Esophagus (tissue), 2 donors: ENCODE data around the gene LPIN2. TPM values are rescaled to one million over a fixed set of nuclear protein-coding genes. Genes with fewer than 3 reads are reported as not detected.
"Not testable (repeated sequence)": the region's sequence is repeated elsewhere in the genome, so short reads cannot be mapped to it uniquely, and the experiment has no call there.

Experiments
- H3K27ac ChIP-seq, 2 donors: one replicate each; pipeline ENCODE4 v1.5.1; 2013; ENCODE audit warnings: low read depth in 2 of 2, mild to moderate bottlenecking in 2 of 2, inconsistent platforms in 1 of 2, low read length in 1 of 2, moderate library complexity in 1 of 2
- H3K27me3 ChIP-seq, 2 donors: one replicate each; pipeline ENCODE4 v1.6.1; 2013; ENCODE audit warnings: low read length in 2 of 2, control low read depth in 1 of 2, mild to moderate bottlenecking in 1 of 2; ENCODE audit not compliant: insufficient read depth in 2 of 2, control insufficient read depth in 1 of 2
- H3K36me3 ChIP-seq, 2 donors: one replicate each; pipeline ENCODE4 v1.6.1; 2013; ENCODE audit warnings: low read length in 1 of 2; ENCODE audit not compliant: control insufficient read depth in 2 of 2, insufficient read depth in 2 of 2
- H3K4me1 ChIP-seq, 2 donors: one replicate each; pipeline ENCODE4 v1.6.1; 2013; ENCODE audit warnings: low read length in 1 of 2; ENCODE audit not compliant: control insufficient read depth in 2 of 2, insufficient read depth in 2 of 2
- H3K4me3 ChIP-seq, 2 donors: one replicate each; pipeline ENCODE4 v1.5.1; 2013; ENCODE audit warnings: low read length in 2 of 2, mild to moderate bottlenecking in 2 of 2, low read depth in 1 of 2, moderate library complexity in 1 of 2
- H3K9me3 ChIP-seq, 2 donors: one replicate each; pipeline ENCODE4 v1.6.1; 2013; ENCODE audit warnings: mild to moderate bottlenecking in 2 of 2, low read depth in 1 of 2, low read length in 1 of 2, moderate library complexity in 1 of 2; ENCODE audit not compliant: control insufficient read depth in 2 of 2, insufficient read depth in 1 of 2
- WGBS, 2 donors: extraction: QIAGEN DNeasy Blood & Tissue Kit; methylation state at CpG; one replicate each; pipeline ENCODE4 v1.1.7; 2013; 5-methylcytosine and 5-hydroxymethylcytosine counted together
- polyA plus RNA-seq, 2 donors: library from polyadenylated mRNA; stranded (reverse); fragments of 200-250 nt; gene quantifications; one replicate each; pipeline ENCODE4 v1.2.3, GENCODE V29; 2013
- donor health status: healthy with polysubstance abuse.
- donor health status: Bipolar disorder and iron deficiency.

The LPIN2 gene
- polyA plus RNA-seq, 2 donors = 6.2 to 10.9 TPM

GRCh38 chr18:3055186-3055728, 42.3 kb upstream of the LPIN2 start:
- Histone ChIP-seq H3K4me3 (no peak overlapping the region), H3K9me3 (no peaks in the 10 kb centered on the region), H3K27ac (no peak overlapping the region), H3K4me1 (no peaks in the 10 kb centered on the region), H3K36me3 (no peaks in the 10 kb centered on the region), H3K27me3 (no peaks in the 10 kb centered on the region)
- 60 to 66% methylated on average over 4 of the region's 4 CpGs for WGBS, 2 donors

- Histone ChIP-seq H3K27ac (no peak overlapping the region), H3K27me3 (no peaks in the 10 kb centered on the region), H3K4me1 (no peaks in the 10 kb centered on the region), H3K4me3 (no peak overlapping the region), H3K36me3 (no peaks in the 10 kb centered on the region), H3K9me3 (no peaks in the 10 kb centered on the region)
- 78 to 85% methylated on average over 3 of the region's 3 CpGs for WGBS, 2 donors
These were observed 41.8 kb upstream of the LPIN2 start for GRCh38 chr18:3054780-3055179.

- Histone ChIP-seq H3K36me3 (no peaks in the 10 kb centered on the region), H3K27me3 (no peaks in the 10 kb centered on the region), H3K27ac (no peak overlapping the region), H3K4me3 (no peak overlapping the region), H3K4me1 (no peaks in the 10 kb centered on the region), H3K9me3 (no peaks in the 10 kb centered on the region)
- WGBS, 2 donors = 92 to 94% methylated on average over 6 of the region's 6 CpGs
These were observed 41.3 kb upstream of the LPIN2 start for GRCh38 chr18:3054214-3054613.

- H3K27ac ChIP-seq = no peak overlapping the region
These were observed 40.1 kb upstream of the LPIN2 start for GRCh38 chr18:3053081-3053480.

GRCh38 chr18:3052411-3052758, 39.4 kb upstream of the LPIN2 start:
- Histone ChIP-seq H3K4me3 (no peak overlapping the region), H3K4me1 (no peaks in the 10 kb centered on the region), H3K27me3 (no peaks in the 10 kb centered on the region), H3K27ac (no peak overlapping the region), H3K36me3 (no peaks in the 10 kb centered on the region), H3K9me3 (no peaks in the 10 kb centered on the region)
- 43 to 48% methylated on average over 2 of the region's 2 CpGs for WGBS, 2 donors

More at GRCh38 chr18:3053081-3053480, 40.1 kb upstream of the LPIN2 start:
- Histone ChIP-seq H3K9me3 (no peaks in the 10 kb centered on the region), H3K4me1 (no peaks in the 10 kb centered on the region), H3K4me3 (no peak overlapping the region), H3K36me3 (no peaks in the 10 kb centered on the region), H3K27me3 (no peaks in the 10 kb centered on the region)
- 97 to 98% methylated on average over 4 of the region's 4 CpGs for WGBS, 2 donors

GRCh38 chr18:3051718-3052410, 38.9 kb upstream of the LPIN2 start:
- 59 to 64% methylated on average over 8 of the region's 8 CpGs for WGBS, 2 donors
- Histone ChIP-seq H3K27me3 (no peaks in the 10 kb centered on the region), H3K27ac (no peak overlapping the region)

GRCh38 chr18:3049897-3050454, 37.0 kb upstream of the LPIN2 start:
- not testable (repeated sequence) for H3K36me3 ChIP-seq, H3K9me3 ChIP-seq, H3K4me3 ChIP-seq, H3K4me1 ChIP-seq, H3K27me3 ChIP-seq, H3K27ac ChIP-seq
- WGBS, 2 donors = 78 to 89% methylated on average over 2 to 5 of the region's 8 CpGs

More at GRCh38 chr18:3051718-3052410, 38.9 kb upstream of the LPIN2 start:
- Histone ChIP-seq H3K9me3 (no peaks in the 10 kb centered on the region), H3K36me3 (no peaks in the 10 kb centered on the region), H3K4me3 (no peak overlapping the region), H3K4me1 (no peaks in the 10 kb centered on the region)

- no peaks in the 10 kb centered on the region for H3K9me3 ChIP-seq
- no peaks in the 10 kb centered on the region for H3K36me3 ChIP-seq
- H3K27me3 ChIP-seq = no peaks in the 10 kb centered on the region
- no peak overlapping the region for H3K4me3 ChIP-seq
- H3K27ac ChIP-seq = no peak overlapping the region
- peaks cover 0 to 4% of the 10 kb centered on the region in 2 donors for H3K4me1 ChIP-seq
- WGBS, 2 donors = 95 to 96% methylated on average over 3 of the region's 3 CpGs
These were observed 35.9 kb upstream of the LPIN2 start for GRCh38 chr18:3048820-3049349.

GRCh38 chr18:3048121-3048520, 35.2 kb upstream of the LPIN2 start:
- WGBS, 2 donors = 58 to 62% methylated on average over 6 of the region's 6 CpGs
- no peak overlapping the region for H3K27ac ChIP-seq
- H3K27me3 ChIP-seq = no peaks in the 10 kb centered on the region
- no peak overlapping the region for H3K4me3 ChIP-seq
- no peaks in the 10 kb centered on the region for H3K9me3 ChIP-seq
- peaks cover 0 to 4% of the 10 kb centered on the region in 2 donors for H3K4me1 ChIP-seq
- no peaks in the 10 kb centered on the region for H3K36me3 ChIP-seq
